ENCODE data around the gene HOMEZ.
"Not testable (repeated sequence)": the region's sequence is repeated elsewhere in the genome, so short reads cannot be mapped to it uniquely, and the experiment has no call there.

Gene HOMEZ, protein sequence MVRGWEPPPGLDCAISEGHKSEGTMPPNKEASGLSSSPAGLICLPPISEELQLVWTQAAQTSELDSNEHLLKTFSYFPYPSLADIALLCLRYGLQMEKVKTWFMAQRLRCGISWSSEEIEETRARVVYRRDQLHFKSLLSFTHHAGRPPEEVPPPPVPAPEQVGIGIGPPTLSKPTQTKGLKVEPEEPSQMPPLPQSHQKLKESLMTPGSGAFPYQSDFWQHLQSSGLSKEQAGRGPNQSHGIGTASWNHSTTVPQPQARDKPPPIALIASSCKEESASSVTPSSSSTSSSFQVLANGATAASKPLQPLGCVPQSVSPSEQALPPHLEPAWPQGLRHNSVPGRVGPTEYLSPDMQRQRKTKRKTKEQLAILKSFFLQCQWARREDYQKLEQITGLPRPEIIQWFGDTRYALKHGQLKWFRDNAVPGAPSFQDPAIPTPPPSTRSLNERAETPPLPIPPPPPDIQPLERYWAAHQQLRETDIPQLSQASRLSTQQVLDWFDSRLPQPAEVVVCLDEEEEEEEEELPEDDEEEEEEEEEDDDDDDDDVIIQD

DNA sequence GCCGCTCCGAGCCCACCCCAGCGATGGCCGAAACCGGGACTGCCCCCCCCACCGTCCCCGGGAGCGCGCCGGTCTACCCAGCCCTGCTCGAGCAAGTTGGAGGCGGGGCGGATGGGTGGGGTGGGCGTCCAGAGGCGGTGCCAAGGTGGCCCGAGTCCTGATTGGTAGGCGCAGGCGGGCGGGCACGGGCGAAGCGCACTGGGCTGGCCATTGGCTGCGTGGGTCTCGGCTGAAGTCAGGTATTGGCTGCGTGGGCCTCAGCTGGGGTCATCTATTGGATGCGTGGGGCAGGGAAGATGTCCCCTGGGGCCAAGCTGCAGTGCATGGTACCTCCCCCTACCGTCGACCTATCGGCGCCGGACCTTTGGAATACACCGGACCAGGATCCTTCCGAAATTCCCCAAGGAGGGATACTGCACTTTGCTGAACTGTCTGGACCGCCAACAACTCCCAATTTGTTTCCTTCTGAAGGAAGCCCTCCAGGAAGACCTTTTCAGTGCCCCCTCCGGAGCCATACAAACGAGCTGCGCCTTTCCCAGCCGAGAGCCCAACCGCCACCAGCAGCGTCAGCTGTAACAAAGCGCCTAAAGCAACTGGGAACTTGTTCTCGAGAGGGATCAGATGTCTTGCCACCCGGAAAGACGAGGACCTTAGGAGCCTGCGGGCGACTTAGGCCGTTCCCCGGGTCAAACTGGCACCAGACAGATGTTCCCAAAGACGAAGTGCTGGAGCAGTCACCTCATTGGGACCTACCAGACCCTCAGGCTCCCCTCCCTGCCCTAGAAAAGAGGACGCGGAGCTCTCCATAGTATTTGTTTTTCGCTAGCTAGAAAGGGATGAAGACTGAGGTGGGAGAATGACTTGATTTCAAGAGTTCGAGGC lies at the start of gene HOMEZ:
TSS of gene HOMEZ (minus strand) at position 113 of the 882 bp plus-strand sequence. CDS start 180 bp downstream, outside the sequence.
- peak; percentile 85 for DNase-seq (ENCODE audit: low read depth)

DNA sequence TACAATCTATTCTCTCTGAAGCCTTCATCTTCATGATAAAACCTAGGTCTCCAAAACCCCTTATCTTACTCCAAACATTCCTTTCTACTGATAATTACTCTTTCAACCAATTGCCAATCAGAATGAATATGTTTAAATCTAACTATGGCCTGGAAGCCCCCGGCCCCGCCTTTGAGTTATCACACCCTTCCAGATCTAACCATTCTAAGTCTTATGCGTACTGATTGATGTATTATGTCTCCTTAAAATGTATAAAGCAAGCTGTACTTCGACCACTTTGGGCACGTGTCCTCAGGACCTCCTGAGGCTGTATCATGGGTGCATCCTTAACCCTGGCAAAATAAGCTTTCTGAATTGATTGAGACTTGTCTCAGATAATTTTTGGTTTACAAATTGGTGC lies 49.7 kb upstream of the HOMEZ start:
- DNase-seq (ENCODE audit: low read depth): no peak

DNA sequence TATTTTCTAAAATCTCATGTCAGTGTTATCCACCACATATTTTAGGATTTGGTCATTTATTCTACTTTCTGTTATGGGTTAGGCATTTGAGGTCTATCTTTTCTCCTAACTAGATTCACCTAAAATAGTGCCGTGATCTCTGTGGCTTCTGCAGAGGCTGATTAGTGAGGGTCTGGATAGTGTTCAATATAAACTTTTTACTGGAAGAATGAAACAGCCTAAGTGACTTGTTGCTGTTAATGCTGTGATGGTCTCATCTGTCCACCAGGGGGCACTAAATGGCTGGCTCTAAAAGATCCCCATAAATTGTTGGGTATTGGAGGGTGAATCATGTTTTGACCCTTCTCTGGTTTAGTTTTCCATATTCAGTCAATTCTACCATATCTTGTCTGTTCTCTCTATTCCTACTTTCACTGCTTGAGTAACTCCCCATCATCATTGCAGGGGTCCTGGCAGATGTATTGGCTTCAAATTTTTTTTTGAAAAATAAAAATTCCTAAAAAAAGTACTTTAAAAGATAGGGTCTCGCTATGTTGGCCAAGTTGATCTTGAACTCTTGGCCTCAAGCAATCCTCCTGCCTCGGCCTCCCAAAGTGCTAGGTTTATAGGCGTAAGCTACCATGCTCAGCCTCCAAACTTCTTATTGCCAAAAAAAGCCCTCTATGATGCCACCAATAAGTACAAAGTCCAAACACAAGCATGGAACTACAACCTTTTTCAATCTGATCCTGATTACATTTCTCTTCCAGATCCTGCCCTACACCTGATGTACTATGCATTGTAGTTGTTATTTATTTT lies 42.2 kb upstream of the HOMEZ start:
- DNase-seq (ENCODE audit: low read depth): no peak

DNA sequence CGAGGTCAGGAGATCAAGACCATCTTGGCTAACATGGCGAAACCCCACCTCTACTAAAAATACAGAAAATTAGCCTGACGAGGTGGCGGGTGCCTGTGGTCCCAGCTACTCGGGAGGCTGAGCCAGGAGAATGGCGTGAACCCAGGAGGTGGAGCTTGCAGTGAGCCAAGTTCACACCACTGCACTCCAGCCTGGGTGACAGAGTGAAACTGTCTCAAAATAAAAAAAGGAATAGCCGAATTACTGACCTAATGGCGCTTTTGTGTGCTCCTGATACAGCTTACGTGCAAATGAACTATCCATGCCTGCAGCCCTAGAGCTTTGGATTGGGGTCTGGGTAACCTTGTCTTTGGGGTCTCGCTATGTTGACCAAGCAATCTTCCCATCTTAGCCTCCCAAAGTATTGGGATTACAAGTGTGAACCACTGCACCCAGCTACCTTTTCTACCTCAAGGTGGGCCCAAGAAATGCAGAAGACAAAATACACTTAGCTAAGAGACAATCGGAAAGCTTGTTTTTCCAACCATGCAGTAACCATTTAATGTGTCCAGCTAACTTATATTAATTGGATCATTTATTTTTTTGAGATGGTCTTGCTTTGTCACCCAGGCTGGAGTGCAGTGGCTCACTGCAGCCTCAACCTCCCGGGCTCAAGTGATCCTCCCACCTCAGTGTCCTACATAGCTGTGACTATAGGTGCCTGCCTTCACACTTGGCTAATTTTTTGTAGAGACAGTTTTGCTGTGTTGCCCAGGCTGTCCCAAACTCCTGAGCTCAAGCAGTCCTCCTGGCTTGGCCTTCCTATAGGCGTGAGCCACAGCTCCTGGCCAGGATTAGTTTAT lies 40.8 kb upstream of the HOMEZ start:
- no peak for DNase-seq (ENCODE audit: low read depth)

DNA sequence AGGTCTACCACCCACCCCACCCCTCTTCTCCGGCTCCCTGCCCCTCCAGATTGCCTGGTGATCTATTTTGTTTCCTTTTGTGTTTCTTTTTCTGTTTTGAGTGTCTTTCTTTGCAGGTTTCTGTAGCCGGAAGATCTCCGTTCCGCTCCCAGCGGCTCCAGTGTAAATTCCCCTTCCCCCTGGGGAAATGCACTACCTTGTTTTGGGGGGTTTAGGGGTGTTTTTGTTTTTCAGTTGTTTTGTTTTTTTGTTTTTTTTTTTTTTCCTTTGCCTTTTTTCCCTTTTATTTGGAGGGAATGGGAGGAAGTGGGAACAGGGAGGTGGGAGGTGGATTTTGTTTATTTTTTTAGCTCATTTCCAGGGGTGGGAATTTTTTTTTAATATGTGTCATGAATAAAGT lies 39.8 kb upstream of the HOMEZ start:
- not testable (repeated sequence) for DNase-seq (ENCODE audit: low read depth)

DNA sequence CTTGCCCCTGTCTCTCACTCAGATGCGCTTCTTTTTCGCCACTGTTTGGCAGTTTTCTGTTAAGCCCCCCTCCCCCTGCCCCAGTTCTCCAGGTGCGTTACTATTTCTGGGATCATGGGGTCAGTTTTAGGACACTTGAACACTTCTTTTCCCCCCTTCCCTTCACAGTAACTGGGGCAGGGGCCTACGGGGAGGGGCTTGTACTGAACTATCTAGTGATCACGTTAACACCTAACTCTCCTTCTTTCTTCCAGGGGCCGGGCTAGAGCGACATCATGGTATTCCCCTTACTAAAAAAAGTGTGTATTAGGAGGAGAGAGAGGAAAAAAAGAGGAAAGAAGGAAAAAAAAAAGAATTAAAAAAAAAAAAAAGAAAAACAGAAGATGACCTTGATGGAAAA lies 39.1 kb upstream of the HOMEZ start:
- DNase-seq (ENCODE audit: low read depth): no peak

DNA sequence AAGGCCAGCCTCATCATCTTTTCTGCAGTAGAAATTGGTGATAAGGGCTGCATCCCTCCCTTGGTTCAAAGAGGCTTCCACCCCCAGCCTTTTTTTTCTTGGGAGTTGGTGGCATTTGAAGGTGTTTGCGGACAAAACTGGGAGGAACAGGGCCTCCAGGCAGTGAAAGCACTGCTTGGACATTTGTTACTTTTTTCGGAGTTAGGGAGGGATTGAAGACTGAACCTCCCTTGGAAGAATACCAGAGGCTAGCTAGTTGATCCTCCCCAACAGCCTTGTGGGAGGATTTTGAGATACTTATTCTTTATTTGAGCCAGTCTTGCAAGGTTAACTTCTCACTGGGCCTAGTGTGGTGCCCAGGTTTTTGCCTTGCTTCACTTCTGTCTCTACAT lies 38.5 kb upstream of the HOMEZ start:
- DNase-seq (ENCODE audit: low read depth): no peak

DNA sequence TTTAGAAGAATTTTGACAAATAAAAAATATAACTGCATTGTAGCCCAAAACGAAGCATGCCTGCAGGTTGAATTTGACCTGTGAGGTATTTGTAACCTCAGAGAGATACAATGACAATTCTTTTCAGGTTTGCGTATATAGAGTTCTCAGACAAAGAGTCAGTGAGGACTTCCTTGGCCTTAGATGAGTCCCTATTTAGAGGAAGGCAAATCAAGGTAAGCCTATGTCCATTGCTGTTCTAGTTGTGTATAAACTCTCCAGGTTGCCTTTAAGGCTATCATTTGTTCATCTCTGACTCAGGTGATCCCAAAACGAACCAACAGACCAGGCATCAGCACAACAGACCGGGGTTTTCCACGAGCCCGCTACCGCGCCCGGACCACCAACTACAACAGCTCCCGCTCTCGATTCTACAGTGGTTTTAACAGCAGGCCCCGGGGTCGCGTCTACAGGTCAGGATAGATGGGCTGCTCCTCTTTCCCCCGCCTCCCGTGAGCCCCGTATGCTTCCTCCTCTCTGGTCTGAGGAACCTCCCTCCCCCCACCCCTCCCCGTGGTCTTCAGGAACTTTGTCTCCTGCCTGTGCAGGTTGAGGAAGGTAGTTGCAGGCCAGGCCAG lies 38.0 kb upstream of the HOMEZ start:
- DNase-seq (ENCODE audit: low read depth): no peak

DNA sequence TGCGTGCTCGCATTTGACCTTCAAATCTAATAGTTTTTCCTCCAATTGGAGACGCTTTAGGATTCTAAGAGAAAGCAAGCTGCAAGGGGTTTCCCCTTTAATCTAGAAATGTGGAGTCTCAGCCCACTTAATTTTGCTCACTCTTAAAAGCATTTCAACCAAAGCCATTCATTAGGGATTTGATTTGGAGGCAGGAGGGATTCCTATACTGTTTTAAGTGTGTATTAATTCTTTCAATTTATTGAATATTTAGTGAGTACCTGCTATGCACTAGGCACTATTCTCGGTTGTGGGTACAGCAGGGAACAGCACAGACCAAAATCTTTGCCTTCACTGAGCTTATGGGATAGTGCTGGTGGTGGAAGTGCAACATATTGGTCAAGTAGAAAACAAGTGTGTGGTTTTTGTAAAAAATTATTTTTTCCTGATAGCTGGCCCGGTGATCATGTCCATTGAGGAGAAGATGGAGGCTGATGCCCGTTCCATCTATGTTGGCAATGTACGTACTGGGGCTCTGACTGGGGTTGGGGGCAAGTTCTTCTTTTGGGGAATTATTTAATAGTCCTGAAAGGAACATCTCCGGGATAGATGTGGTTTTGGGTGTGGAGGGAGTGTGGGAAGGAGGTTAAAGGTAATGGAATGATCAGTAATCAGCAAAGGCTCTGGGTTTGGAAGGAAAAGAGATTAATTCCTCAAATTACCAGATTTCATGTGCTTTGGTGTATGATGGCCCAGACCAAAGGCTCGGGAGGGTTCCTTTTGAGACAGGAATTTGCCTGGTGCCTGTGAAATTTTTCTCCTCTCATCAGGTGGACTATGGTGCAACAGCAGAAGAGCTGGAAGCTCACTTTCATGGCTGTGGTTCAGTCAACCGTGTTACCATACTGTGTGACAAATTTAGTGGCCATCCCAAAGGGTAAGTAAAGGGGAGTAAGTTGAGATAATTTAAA lies 36.9 kb upstream of the HOMEZ start:
- DNase-seq (ENCODE audit: low read depth): no peak

DNA sequence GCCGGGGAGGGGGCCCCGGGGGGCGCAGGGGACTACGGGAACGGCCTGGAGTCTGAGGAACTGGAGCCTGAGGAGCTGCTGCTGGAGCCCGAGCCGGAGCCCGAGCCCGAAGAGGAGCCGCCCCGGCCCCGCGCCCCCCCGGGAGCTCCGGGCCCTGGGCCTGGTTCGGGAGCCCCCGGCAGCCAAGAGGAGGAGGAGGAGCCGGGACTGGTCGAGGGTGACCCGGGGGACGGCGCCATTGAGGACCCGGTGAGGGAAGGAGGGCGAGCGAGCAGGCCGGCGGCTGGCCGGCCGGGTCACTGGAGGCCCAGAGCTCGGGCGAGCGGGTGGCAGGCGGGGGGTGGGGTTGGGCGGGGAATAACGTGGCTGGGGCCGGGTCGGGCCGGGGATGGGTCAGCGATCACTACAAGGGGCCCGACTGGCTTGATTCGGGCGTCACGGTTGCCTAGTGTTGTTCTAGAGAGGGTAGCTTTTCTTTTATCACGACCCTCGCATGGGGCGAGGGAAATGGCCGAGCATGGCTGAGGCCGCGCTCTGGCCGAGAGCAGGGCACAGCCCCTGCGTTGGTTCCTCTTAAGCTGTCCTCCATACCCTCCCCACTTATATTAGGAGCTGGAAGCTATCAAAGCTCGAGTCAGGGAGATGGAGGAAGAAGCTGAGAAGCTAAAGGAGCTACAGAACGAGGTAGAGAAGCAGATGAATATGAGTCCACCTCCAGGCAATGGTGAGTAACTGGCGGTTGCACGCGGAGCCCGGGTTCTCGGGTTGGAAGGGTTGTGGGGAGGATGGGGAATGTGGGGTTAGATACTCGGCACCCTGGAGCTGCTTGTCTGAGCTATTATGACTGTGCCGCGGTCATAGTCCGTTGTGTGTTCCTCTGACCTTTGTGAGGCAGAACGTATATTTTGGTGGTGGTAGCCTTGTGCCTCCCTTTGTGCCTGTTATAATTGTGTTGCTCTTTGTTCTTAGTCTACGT lies 35.9 kb upstream of the HOMEZ start:
- no peak for DNase-seq (ENCODE audit: low read depth)

DNA sequence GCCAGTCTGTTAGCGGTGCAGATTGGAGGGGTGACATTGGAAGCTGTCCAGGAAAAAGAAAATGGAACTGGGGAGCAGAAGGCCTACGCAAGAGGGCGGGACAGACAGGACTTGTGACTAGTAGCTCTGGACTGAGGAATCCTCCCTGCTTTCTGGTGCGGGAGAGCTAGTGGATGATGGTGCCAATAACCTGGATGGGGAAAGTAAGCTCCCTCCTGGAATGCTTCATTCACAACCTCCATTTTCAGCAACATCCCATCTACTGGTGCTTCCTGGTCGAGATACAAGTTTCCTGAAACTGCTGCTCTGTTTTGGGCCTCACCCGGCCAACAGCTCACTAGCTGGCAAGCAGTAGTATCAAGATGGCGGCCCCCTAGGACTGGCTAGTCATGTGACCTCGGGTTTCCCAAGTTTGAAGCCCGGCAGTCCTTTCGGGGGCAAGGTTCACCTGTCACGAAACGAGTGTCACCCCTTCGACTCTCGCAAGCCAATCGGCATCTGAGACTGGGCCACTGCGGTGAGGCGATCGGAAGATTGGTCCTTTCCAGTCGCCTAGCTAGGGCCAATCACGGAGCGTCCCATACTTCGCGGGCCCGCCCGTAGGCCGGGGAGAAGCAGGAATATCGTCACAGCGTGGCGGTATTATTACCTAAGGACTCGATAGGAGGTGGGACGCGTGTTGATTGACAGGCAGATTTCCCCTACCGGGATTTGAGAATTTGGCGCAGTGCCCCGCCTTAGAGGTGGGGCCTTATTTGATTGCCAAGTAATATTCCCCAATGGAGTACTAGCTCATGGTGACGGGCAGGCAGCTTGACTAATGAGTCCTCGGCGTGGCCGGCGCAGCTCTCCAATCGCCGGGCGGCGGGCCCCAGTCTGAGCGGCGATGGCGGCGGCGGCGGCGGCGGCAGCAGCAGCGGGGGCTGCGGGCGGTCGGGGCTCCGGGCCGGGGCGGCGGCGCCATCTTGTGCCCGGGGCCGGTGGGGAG lies 34.9 kb upstream of the HOMEZ start, which contains the start of gene PABPN1:
TSS of gene PABPN1 (plus strand) at position 874 of the 988 bp plus-strand sequence. CDS start at position 887, 13 bp downstream.
- DNase-seq (ENCODE audit: low read depth): peak; percentile 99

DNA sequence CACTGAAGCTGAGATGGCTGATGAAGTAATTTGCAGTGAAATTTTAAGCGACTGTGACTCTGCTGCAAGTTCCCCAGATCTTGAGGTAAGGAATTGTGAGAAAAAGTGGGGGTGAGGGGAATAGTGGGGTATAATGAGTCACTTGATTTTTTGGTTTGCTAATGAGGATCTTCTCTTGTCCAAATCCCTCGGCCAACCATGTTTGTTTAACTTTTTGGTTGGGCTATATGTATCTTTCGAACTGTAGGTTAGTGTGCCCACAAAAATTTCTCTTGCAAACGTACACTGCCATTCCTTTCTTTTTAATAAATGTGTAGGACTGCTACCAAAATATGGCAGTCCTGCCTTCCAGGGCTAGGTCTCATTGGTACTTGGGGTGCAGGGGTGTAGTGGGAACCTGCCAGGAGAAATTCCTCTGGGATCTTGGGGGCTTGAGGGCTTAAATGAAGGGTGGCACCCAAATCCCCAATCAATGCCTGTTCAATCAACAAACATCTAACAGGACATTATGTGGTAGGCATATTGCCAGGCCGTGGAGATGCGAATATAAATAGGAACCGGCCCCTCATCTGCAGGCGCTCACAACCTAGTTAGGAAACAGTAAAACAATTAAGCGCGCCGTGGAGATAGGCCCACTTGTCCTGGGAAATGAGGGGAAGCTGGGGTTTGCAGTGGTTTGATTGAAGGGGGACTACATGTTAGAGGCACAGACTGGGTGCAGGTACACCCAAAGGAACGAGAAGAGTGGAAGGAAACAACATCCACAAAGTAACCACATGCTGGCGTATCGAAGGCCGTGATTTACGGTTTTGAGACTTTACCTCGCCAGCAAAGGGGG lies 34.0 kb upstream of the HOMEZ start:
- DNase-seq (ENCODE audit: low read depth): no peak

DNA sequence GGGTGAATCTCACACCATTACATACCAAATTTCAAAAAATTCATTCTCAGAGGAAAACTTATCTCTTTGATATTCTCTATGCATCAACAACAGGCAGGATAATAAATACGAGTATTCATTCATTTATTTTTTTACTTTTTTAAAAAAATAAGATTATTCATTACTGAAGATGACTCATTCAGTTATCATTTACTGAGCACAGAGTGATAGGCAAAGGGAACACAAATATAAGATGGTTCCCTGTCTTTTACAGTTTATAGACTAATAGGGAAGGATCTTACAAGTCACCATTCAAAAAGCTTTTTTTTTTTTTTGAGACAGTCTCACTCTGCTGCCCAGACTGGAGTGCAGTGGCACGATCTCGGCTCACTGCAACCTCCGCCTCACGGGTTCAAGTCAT lies 30.4 kb upstream of the HOMEZ start:
- no peak for DNase-seq (ENCODE audit: low read depth)

DNA sequence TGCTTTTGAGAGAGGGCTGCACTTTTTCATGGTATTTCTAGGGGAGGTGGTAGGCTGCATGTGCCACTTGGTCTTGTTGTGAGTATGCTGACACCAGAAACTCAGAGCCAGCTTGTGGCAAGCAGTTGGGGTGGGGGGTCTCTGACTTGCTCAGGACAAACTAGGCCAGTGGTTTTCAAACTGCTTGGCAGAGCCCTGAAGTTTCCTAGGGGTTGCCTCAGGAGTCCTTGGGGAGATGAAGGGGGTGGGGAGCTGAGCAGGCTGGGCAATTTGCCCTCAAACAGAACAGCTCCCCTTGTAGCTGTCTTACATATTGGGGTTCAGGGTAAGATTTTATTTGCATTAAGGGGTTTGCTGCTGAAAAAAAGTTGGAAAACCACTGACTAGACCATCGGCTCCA lies 24.6 kb upstream of the HOMEZ start:
- DNase-seq (ENCODE audit: low read depth): no peak

DNA sequence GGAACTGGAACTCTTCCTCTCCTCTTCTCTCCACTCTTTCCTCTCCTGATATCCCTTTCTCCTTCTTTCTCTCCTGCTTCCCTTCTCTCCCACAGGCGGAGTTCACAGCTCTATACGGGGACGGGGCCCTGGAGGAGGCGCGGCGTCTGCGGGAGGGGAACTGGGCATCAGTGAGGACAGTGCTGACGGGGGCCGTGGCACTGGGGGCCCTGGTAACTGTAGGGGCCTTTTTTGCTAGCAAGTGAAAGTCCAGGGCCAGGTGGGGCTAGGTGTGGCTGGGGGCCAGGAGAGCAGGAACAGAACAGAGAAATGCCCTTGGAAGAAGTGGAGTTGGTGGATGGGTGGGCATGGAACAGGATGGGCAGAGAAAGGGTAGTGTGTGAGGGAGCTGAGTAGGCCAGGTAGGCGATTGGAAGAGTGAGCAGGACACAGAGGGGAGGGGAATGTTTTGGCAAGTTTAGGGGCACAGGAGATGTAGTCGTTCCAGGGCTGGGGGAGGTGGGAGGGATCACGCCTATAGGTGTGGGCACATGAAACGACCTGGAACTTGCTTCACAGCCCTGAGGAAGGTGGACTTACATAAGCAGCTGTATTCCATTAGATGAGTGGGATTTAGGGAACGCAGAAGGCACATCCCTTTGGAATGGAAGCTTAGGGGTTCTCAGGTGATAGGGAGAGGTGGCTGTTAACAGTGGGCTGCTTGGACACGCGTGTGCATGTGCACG lies 23.0 kb upstream of the HOMEZ start:
- DNase-seq (ENCODE audit: low read depth): no peak

All from non-pigmented ciliary epithelial cell (primary cell).